GM12801 (cell line): ENCODE measurements around the gene ASB9.

ENCODE experiments used
- TF ChIP-seq, protein P1 (sequence below): IDR thresholded peaks from one replicate; pipeline ENCODE4 v1.5.1; 2011; ENCODE audit warnings: control low read depth; ENCODE audit not compliant: insufficient read length; ENCODE audit errors: extremely low read depth

The ASB9 gene, protein sequence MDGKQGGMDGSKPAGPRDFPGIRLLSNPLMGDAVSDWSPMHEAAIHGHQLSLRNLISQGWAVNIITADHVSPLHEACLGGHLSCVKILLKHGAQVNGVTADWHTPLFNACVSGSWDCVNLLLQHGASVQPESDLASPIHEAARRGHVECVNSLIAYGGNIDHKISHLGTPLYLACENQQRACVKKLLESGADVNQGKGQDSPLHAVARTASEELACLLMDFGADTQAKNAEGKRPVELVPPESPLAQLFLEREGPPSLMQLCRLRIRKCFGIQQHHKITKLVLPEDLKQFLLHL

DNA sequence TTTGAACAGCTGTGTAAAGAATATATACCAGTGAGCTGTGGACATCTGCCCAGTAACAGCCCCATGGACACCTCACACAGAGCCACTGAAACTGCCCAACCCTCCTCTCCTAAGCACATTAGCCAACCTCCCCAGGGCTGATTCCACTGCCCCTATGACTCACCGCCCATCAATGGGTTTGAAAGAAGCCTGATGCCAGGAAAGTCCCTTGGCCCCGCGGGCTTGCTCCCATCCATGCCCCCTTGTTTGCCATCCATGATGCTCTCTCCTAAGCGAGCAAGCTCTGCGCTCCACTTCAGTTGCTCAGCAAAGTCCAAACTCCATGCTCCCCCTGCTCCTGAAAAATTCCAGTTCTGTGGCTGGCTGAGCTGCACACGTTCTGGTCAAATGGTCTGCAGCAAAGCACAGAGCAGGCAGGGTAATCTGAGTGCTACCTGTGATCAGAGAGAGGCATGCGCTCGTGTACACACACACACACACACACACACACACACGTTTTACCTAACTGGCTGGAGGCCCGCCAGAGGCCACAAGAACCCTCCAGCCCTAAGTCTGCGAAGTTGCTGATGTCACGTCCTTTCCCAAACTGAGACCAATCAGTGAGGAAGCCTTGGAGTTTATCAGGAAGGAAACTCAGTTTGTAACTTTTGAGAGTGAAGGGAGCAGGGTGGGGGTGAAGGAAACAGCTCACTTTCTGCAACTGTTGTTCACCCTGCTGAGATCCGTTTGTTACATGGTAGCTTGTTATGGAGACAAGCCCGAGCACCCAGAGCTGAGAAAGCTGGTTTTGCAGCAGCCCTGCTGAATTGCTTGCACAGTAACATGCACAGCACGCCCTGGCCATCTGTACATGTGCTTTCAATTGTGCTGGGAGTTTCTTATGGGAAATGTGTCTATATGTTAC, at the start of gene ASB9:
Gene ASB9, minus strand, starts transcription at position 466 of the 904 bp plus-strand sequence. Its CDS starts 209 bp downstream, at position 257.
- TF ChIP-seq, protein P1, sequence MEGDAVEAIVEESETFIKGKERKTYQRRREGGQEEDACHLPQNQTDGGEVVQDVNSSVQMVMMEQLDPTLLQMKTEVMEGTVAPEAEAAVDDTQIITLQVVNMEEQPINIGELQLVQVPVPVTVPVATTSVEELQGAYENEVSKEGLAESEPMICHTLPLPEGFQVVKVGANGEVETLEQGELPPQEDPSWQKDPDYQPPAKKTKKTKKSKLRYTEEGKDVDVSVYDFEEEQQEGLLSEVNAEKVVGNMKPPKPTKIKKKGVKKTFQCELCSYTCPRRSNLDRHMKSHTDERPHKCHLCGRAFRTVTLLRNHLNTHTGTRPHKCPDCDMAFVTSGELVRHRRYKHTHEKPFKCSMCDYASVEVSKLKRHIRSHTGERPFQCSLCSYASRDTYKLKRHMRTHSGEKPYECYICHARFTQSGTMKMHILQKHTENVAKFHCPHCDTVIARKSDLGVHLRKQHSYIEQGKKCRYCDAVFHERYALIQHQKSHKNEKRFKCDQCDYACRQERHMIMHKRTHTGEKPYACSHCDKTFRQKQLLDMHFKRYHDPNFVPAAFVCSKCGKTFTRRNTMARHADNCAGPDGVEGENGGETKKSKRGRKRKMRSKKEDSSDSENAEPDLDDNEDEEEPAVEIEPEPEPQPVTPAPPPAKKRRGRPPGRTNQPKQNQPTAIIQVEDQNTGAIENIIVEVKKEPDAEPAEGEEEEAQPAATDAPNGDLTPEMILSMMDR, result no peak

DNA sequence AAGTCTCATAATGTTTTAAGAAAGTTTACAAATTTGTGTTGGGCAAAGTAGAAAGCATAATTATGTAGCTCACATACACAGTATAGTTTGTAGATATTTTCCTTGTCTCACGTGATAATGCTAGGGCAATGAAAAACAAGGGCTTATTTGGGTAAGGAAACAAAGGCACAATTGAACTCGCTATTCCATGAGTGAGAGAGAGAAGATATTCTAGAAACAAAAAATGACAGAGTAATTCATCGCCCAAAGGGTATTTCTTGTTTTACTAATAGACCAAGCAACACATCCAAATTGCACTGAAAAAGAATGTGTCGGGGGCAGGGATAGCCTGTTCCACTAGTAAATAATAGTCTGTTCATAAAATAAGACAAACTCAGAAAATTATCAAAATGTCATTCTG, 49.2 kb upstream of the ASB9 start:
- TF ChIP-seq, protein P1, result no peak

- TF ChIP-seq, protein P1, result no peak
These were observed 45.6 kb upstream of the ASB9 start, which contains the start of gene ASB11 for GRCh38 chrX:15315509-15315908. Gene ASB11, minus strand, starts transcription at chrX:15315640. Its CDS starts 35 bp downstream, at chrX:15315605.

DNA sequence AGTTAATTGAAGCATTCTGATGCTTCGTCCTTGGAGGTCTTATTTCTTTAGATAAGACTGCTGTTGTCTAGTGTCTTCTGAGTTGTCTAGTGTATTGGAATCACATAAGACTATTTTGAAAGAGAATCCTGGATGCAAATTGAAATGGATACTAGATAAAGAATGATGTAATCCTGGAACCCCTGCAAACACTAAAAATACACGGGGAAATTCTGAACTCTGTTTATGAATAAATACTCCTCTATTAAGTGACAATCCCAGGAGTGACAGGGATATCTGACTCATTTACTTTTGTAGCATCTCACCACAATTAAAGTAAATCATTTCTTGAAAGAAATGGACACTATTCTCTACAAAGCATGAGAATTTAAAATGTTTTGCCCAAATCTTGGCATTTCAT, 44.6 kb upstream of the ASB9 start:
- TF ChIP-seq, protein P1, result no peak

- TF ChIP-seq, protein P1, result no peak
These were observed 41.2 kb upstream of the ASB9 start for GRCh38 chrX:15311119-15311518.

GRCh38 chrX:15310117-15310516, 40.2 kb upstream of the ASB9 start:
- TF ChIP-seq, protein P1, result no peak

- TF ChIP-seq, protein P1, result no peak
These were observed 32.0 kb upstream of the ASB9 start for GRCh38 chrX:15301924-15302323.
